Vagina (tissue), 2 donors: Measurements from ENCODE around the gene SMIM13. TPM values are rescaled to one million over a fixed set of nuclear protein-coding genes. Genes with fewer than 3 reads are reported as not detected.

Experiments used
- DNase-seq, 2 donors: peaks; one replicate each; pipeline ENCODE4 v3.0.0-alpha.2; 2017; ENCODE audit errors: extremely low spot score in 2 of 2
- H3K27ac ChIP-seq: fragments of 200-600 bp; sonication (generic); one replicate; pipeline ENCODE4 v1.5.1; 2019
- H3K27me3 ChIP-seq: fragments of 200-600 bp; sonication (generic); one replicate; pipeline ENCODE4 v1.5.1; 2019
- H3K36me3 ChIP-seq, 2 donors: fragments of 200-600 bp; sonication (generic); one replicate each; pipeline ENCODE4 v1.5.1; 2017 to 2019
- H3K4me1 ChIP-seq: fragments of 200-600 bp; sonication (generic); one replicate; pipeline ENCODE4 v1.5.1; 2019
- H3K4me3 ChIP-seq, 2 donors: fragments of 200-600 bp; sonication (generic); 1 replicate in 1 of 2; 2 replicates in 1 of 2; pipeline ENCODE4 v1.5.1; 2016 to 2019
- H3K9me3 ChIP-seq: fragments of 200-600 bp; sonication (generic); one replicate; pipeline ENCODE4 v1.5.1; 2019
- POLR2A ChIP-seq, 2 donors: fragments of 450-650 bp; IDR thresholded peaks; one replicate each; pipeline ENCODE4 v1.6.1; 2017; ENCODE audit warnings: antibody characterized with exemption in 2 of 2, mild to moderate bottlenecking in 2 of 2, moderate library complexity in 2 of 2
- POLR2AphosphoS5 ChIP-seq, 2 donors: sonication (generic); formaldehyde crosslinking; IDR thresholded peaks; one replicate each; pipeline ENCODE4 v1.9.0; 2017; ENCODE audit warnings: antibody characterized with exemption in 2 of 2, mild to moderate bottlenecking in 2 of 2, low read depth in 1 of 2; ENCODE audit not compliant: insufficient read depth in 1 of 2
- intact Hi-C: fragments of 100-400 bp; cut with DNase I; formaldehyde crosslinking; loops from one replicate; pipeline ENCODE4 v1.15.1; 2023
- total RNA-seq: library from RNA; depleted of rRNA; stranded (reverse); fragments of >200 nt; gene quantifications from one replicate; pipeline ENCODE4 v1.2.3, GENCODE V29; 2016
- TF ChIP-seq, protein P1 (sequence below), 3 experiments: fragments of 450-650 bp in 2 of 3; fragments of 200-600 bp in 1 of 3; sonication (generic) in 1 of 3; IDR thresholded peaks; one replicate each; pipeline ENCODE4 v1.5.1; 2017 to 2019; ENCODE audit warnings: antibody characterized with exemption in 3 of 3, mild to moderate bottlenecking in 2 of 3, moderate library complexity in 2 of 3

SMIM13 gene
- total RNA-seq, 1 donor from 2014 or later = 8.1 TPM

DNA sequence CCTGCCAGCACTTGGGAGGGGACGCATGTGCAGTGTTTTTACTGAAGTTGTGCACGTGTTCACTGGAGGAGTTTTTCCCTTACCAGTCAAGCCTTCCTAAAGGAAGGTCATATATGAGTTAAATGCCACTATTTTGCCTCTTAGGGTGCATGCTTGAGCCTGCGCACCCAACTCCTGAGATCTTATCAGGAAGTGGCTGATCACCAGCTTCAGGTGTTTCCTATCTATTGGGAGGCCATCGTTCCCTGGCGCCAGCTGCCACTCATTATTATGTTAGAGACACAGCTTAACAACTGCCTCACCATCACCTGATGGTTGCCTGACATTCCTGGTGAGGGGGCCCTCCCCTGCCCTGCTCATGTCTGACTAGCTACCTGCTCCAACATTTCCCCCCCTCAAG is 9.4 kb downstream of the SMIM13 start:
- intact Hi-C loops = no loop called here
- TF ChIP-seq POLR2AphosphoS5 (IDR thresholded peaks at IDR 0.05; ENCODE audit: insufficient read depth in 1 of 2, low read depth in 1 of 2) (no peak), POLR2A (IDR thresholded peaks at IDR 0.05) (no peak)
- TF ChIP-seq, protein P1, sequence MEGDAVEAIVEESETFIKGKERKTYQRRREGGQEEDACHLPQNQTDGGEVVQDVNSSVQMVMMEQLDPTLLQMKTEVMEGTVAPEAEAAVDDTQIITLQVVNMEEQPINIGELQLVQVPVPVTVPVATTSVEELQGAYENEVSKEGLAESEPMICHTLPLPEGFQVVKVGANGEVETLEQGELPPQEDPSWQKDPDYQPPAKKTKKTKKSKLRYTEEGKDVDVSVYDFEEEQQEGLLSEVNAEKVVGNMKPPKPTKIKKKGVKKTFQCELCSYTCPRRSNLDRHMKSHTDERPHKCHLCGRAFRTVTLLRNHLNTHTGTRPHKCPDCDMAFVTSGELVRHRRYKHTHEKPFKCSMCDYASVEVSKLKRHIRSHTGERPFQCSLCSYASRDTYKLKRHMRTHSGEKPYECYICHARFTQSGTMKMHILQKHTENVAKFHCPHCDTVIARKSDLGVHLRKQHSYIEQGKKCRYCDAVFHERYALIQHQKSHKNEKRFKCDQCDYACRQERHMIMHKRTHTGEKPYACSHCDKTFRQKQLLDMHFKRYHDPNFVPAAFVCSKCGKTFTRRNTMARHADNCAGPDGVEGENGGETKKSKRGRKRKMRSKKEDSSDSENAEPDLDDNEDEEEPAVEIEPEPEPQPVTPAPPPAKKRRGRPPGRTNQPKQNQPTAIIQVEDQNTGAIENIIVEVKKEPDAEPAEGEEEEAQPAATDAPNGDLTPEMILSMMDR (IDR thresholded peaks at IDR 0.05) = no peak
- Histone ChIP-seq H3K36me3 (no peaks in the 10 kb centered on the region), H3K27ac (no peak overlapping the region), H3K27me3 (no peaks in the 10 kb centered on the region), H3K4me3 (no peak overlapping the region), H3K4me1 (no peaks in the 10 kb centered on the region), H3K9me3 (no peaks in the 10 kb centered on the region)
- DNase-seq = no peak

GRCh38 chr6:11108726-11109125 is 15.1 kb downstream of the SMIM13 start:
- Histone ChIP-seq H3K36me3 (no peaks in the 10 kb centered on the region), H3K27ac (no peak overlapping the region), H3K4me3 (no peak overlapping the region), H3K4me1 (peaks cover 19% of the 10 kb centered on the region), H3K27me3 (no peaks in the 10 kb centered on the region), H3K9me3 (no peaks in the 10 kb centered on the region)
- intact Hi-C loops = no loop called here
- TF ChIP-seq, protein P1 (IDR thresholded peaks at IDR 0.05) = no peak
- TF ChIP-seq POLR2A (IDR thresholded peaks at IDR 0.05) = no peak
- no peak for TF ChIP-seq POLR2AphosphoS5 (IDR thresholded peaks at IDR 0.05; ENCODE audit: insufficient read depth in 1 of 2, low read depth in 1 of 2)
- DNase-seq = no peak

GRCh38 chr6:11110921-11111768 is 17.5 kb downstream of the SMIM13 start, which contains the start of gene ERVFRD-1:
TSS of gene ERVFRD-1 (minus strand) at chr6:11111725. CDS start at chr6:11105310, 6,415 bp downstream.
- intact Hi-C loops = no loop called here
- Histone ChIP-seq H3K27ac (no peak within 1 kb of the TSS), H3K4me3 (no peak within 1 kb of the TSS), H3K27me3 (no peaks in the 10 kb centered on the region), H3K9me3 (no peaks in the 10 kb centered on the region), H3K36me3 (no peaks in the 10 kb centered on the region), H3K4me1 (peaks cover 22% of the 10 kb centered on the region)
- TF ChIP-seq POLR2A (IDR thresholded peaks at IDR 0.05) = no peak
- TF ChIP-seq, protein P1 (IDR thresholded peaks at IDR 0.05) = no peak
- TF ChIP-seq POLR2AphosphoS5 (IDR thresholded peaks at IDR 0.05; ENCODE audit: insufficient read depth in 1 of 2, low read depth in 1 of 2) = no peak
- no peak for DNase-seq

GRCh38 chr6:11111769-11112437 is 18.3 kb downstream of the SMIM13 start:
- H3K4me3 ChIP-seq = no peak overlapping the region
- H3K36me3 ChIP-seq = no peaks in the 10 kb centered on the region
- H3K9me3 ChIP-seq = no peaks in the 10 kb centered on the region
- no peaks in the 10 kb centered on the region for H3K27me3 ChIP-seq
- DNase-seq = no peak
- TF ChIP-seq, protein P1 (IDR thresholded peaks at IDR 0.05) = no peak
- TF ChIP-seq POLR2A (IDR thresholded peaks at IDR 0.05) (no peak), POLR2AphosphoS5 (IDR thresholded peaks at IDR 0.05; ENCODE audit: insufficient read depth in 1 of 2, low read depth in 1 of 2) (no peak)
- intact Hi-C loops = no loop called here
- peaks cover 25% of the 10 kb centered on the region for H3K4me1 ChIP-seq
- no peak overlapping the region for H3K27ac ChIP-seq
